CD14-positive monocyte (primary cell): ENCODE data around the gene AJUBA. TPM values are rescaled to one million over a fixed set of nuclear protein-coding genes. Genes with fewer than 3 reads are reported as not detected.

Source experiments
- DNase-seq, 3 donors: peaks; one replicate each; pipeline ENCODE4 v3.0.0-alpha.2; 2011 to 2022
- H2AFZ ChIP-seq: 2 replicates; pipeline ENCODE4 v1.6.0; 2012; ENCODE audit warnings: mild to moderate bottlenecking, low read depth, low read length, inconsistent platforms; ENCODE audit not compliant: insufficient read depth, poor library complexity, severe bottlenecking
- H3K27ac ChIP-seq, 2 donors: 1 replicate in 1 of 2; 2 replicates in 1 of 2; pipeline ENCODE4 v1.5.1; 2012 to 2013; ENCODE audit warnings: low read length in 2 of 2, control low read depth in 1 of 2, inconsistent platforms in 1 of 2, low read depth in 1 of 2, mild to moderate bottlenecking in 1 of 2
- H3K27me3 ChIP-seq, 2 donors: one replicate each; pipeline versions ENCODE4 v1.6.0 to v1.6.1; 2011 to 2013; ENCODE audit warnings: low read length in 2 of 2; ENCODE audit not compliant: control insufficient read depth in 2 of 2, insufficient read depth in 2 of 2
- H3K36me3 ChIP-seq, 2 donors: replicated peaks in 1 of 2; 1 replicate in 1 of 2; 2 replicates in 1 of 2; pipeline versions ENCODE4 v1.5.1 to v1.6.1; 2012 to 2013; ENCODE audit warnings: low read length in 2 of 2, control low read depth in 1 of 2, inconsistent platforms in 1 of 2, mild to moderate bottlenecking in 1 of 2; ENCODE audit not compliant: insufficient read depth in 2 of 2, control insufficient read depth in 1 of 2
- H3K4me1 ChIP-seq, 2 donors: 1 replicate in 1 of 2; 2 replicates in 1 of 2; pipeline versions ENCODE4 v1.5.1 to v1.6.1; 2012 to 2013; ENCODE audit warnings: low read length in 2 of 2, control low read depth in 1 of 2, inconsistent platforms in 1 of 2, mild to moderate bottlenecking in 1 of 2, moderate library complexity in 1 of 2; ENCODE audit not compliant: insufficient read depth in 2 of 2, control insufficient read depth in 1 of 2
- H3K4me2 ChIP-seq: replicated peaks from 2 replicates; pipeline ENCODE3; 2012; ENCODE audit warnings: low read length, moderate library complexity, mild to moderate bottlenecking; ENCODE audit not compliant: poor library complexity, severe bottlenecking; ENCODE audit errors: extremely low read depth
- H3K4me3 ChIP-seq, 3 experiments: fragments of 200-600 bp in 1 of 3; sonication (generic) in 1 of 3; replicated peaks in 1 of 3; 1 replicate in 2 of 3; 2 replicates in 1 of 3; pipeline ENCODE4 v1.5.1; 2011 to 2013; ENCODE audit warnings: low read length in 3 of 3, mild to moderate bottlenecking in 3 of 3, control low read depth in 2 of 3, low read depth in 2 of 3, inconsistent platforms in 1 of 3, moderate library complexity in 1 of 3
- H3K79me2 ChIP-seq: 2 replicates; pipeline ENCODE4 v1.6.0; 2012; ENCODE audit warnings: mild to moderate bottlenecking, control low read depth, inconsistent platforms, low read length, moderate library complexity; ENCODE audit not compliant: insufficient read depth
- H3K9ac ChIP-seq: 2 replicates; pipeline ENCODE4 v1.6.0; 2017; ENCODE audit warnings: low read length, mild to moderate bottlenecking; ENCODE audit not compliant: insufficient read depth, poor library complexity, severe bottlenecking
- H3K9me3 ChIP-seq, 2 donors: replicated peaks in 1 of 2; 1 replicate in 1 of 2; 2 replicates in 1 of 2; pipeline versions ENCODE4 v1.5.1 to v1.6.1; 2012 to 2013; ENCODE audit warnings: low read length in 2 of 2, control low read depth in 1 of 2; ENCODE audit not compliant: control insufficient read depth in 1 of 2, insufficient read depth in 1 of 2
- H4K20me1 ChIP-seq: 2 replicates; pipeline ENCODE4 v1.6.0; 2012; ENCODE audit warnings: mild to moderate bottlenecking, low read length, control low read depth, moderate library complexity; ENCODE audit not compliant: insufficient read depth
- H3K27ac Mint-ChIP-seq, 7 donors: one replicate each; pipeline ENCODE4 v1.8.0; 2020; ENCODE audit warnings: mild to moderate bottlenecking in 7 of 7, mixed read lengths in 7 of 7, moderate library complexity in 6 of 7, inconsistent platforms in 2 of 7
- H3K27me3 Mint-ChIP-seq, 3 donors: one replicate each; pipeline ENCODE4 v1.8.0; 2021 to 2022; ENCODE audit warnings: low read depth in 3 of 3, mild to moderate bottlenecking in 3 of 3, mixed read lengths in 3 of 3, moderate library complexity in 3 of 3, inconsistent platforms in 1 of 3
- H3K36me3 Mint-ChIP-seq, 2 donors: one replicate each; pipeline ENCODE4 v1.8.0; 2020; ENCODE audit warnings: mixed read lengths in 2 of 2, inconsistent platforms in 1 of 2, mild to moderate bottlenecking in 1 of 2
- H3K4me1 Mint-ChIP-seq: one replicate; pipeline ENCODE4 v1.8.0; 2020; ENCODE audit warnings: mild to moderate bottlenecking, mixed read lengths
- H3K4me3 Mint-ChIP-seq, 2 donors: one replicate each; pipeline ENCODE4 v1.8.0; 2020; ENCODE audit warnings: mild to moderate bottlenecking in 2 of 2, mixed read lengths in 2 of 2, moderate library complexity in 1 of 2
- H3K9me3 Mint-ChIP-seq, 7 donors: one replicate each; pipeline ENCODE4 v1.8.0; 2020 to 2022; ENCODE audit warnings: mixed read lengths in 7 of 7, mild to moderate bottlenecking in 6 of 7, moderate library complexity in 6 of 7, inconsistent platforms in 2 of 7
- WGBS: methylation state at CpG from one replicate; pipeline ENCODE4 v1.1.5; 2013; ENCODE audit warnings: missing lambda C conversion rate; ENCODE audit not compliant: insufficient coverage; 5-methylcytosine and 5-hydroxymethylcytosine counted together
- intact Hi-C, 2 donors: fragments of 100-400 bp; cut with micrococcal nuclease; formaldehyde crosslinking; loops; one replicate each; pipeline versions ENCODE4 v1.15.0 to v1.15.1; 2023
- polyA plus RNA-seq, 3 donors: library from polyadenylated mRNA; depleted of rRNA in 1 of 3; unstranded in 2 of 3; stranded (reverse) in 1 of 3; fragments of 300-500 nt in 2 of 3; fragments of >200 nt in 1 of 3; fragmentation: Illumina TruSeq in 2 of 3; gene quantifications; 1 replicate in 2 of 3; 2 replicates in 1 of 3; pipeline ENCODE4 v1.2.3, GENCODE V29; 2012 to 2021
- TF ChIP-seq, protein P1 (sequence below): fragments of 200-600 bp; IDR thresholded peaks from one replicate; pipeline ENCODE4 v1.8.0; 2022; ENCODE audit warnings: antibody characterized with exemption, mild to moderate bottlenecking

AJUBA gene
- polyA plus RNA-seq, 3 donors, result 0.04 TPM; not detected in 2

DNA sequence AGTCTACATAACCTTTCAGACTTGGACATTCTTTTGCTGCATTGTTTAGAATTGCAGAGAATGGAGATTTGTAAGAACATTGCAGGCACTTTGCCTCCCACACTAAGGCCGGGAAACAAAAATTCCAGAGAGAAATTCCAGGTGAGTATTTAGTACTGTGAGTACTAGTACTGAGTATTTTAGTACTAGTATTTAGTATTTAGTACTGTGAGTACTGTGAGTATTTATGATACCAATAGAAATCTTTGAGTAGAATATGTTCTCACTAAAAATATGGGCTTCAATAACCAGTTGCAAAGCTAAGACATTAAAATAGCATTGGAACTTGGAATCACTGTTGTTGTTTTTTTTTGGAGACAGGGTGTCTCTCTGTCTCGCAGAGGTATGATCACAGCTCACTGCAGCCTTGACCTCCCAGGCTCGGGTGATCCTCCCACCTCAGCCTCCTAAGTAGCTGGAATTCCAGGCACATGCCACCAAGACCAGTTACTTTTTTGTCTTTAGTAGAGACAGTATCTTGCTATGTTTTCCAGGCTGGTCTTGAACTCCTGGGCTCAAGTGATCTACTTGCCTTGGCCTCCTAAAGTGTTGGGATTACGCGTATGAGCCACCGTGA, 20.2 kb downstream of the AJUBA start:
- H3K27ac Mint-ChIP-seq, result no peak overlapping the region
- H3K27me3 Mint-ChIP-seq, result peaks cover 0 to 3% (median 0%) of the 10 kb centered on the region in 3 donors
- no peaks in the 10 kb centered on the region for H3K9me3 ChIP-seq
- H3K4me1 ChIP-seq, result peaks cover 6 to 7% of the 10 kb centered on the region in 2 donors
- H3K79me2 ChIP-seq, result no peaks in the 10 kb centered on the region
- H3K27me3 ChIP-seq, result no peaks in the 10 kb centered on the region
- intact Hi-C loops, result no loop called here
- no peak overlapping the region for H3K4me3 ChIP-seq
- no peaks in the 10 kb centered on the region for H4K20me1 ChIP-seq
- WGBS, result 100% methylated on average over 1 of the region's 6 CpGs
- no peak overlapping the region for H3K9ac ChIP-seq
- no peak for DNase-seq
- peaks cover 5% of the 10 kb centered on the region for H3K4me1 Mint-ChIP-seq
- no peak overlapping the region for H3K4me2 ChIP-seq
- TF ChIP-seq, protein P1, sequence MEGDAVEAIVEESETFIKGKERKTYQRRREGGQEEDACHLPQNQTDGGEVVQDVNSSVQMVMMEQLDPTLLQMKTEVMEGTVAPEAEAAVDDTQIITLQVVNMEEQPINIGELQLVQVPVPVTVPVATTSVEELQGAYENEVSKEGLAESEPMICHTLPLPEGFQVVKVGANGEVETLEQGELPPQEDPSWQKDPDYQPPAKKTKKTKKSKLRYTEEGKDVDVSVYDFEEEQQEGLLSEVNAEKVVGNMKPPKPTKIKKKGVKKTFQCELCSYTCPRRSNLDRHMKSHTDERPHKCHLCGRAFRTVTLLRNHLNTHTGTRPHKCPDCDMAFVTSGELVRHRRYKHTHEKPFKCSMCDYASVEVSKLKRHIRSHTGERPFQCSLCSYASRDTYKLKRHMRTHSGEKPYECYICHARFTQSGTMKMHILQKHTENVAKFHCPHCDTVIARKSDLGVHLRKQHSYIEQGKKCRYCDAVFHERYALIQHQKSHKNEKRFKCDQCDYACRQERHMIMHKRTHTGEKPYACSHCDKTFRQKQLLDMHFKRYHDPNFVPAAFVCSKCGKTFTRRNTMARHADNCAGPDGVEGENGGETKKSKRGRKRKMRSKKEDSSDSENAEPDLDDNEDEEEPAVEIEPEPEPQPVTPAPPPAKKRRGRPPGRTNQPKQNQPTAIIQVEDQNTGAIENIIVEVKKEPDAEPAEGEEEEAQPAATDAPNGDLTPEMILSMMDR, result no peak
- H3K27ac ChIP-seq, result no peak overlapping the region
- no peak overlapping the region for H3K4me3 Mint-ChIP-seq
- H3K36me3 Mint-ChIP-seq, result no peaks in the 10 kb centered on the region
- H2AFZ ChIP-seq, result peak overlapping the region; percentile 17
- no peaks in the 10 kb centered on the region for H3K36me3 ChIP-seq
- peaks cover 0 to 4% (median 0%) of the 10 kb centered on the region in 7 donors for H3K9me3 Mint-ChIP-seq

DNA sequence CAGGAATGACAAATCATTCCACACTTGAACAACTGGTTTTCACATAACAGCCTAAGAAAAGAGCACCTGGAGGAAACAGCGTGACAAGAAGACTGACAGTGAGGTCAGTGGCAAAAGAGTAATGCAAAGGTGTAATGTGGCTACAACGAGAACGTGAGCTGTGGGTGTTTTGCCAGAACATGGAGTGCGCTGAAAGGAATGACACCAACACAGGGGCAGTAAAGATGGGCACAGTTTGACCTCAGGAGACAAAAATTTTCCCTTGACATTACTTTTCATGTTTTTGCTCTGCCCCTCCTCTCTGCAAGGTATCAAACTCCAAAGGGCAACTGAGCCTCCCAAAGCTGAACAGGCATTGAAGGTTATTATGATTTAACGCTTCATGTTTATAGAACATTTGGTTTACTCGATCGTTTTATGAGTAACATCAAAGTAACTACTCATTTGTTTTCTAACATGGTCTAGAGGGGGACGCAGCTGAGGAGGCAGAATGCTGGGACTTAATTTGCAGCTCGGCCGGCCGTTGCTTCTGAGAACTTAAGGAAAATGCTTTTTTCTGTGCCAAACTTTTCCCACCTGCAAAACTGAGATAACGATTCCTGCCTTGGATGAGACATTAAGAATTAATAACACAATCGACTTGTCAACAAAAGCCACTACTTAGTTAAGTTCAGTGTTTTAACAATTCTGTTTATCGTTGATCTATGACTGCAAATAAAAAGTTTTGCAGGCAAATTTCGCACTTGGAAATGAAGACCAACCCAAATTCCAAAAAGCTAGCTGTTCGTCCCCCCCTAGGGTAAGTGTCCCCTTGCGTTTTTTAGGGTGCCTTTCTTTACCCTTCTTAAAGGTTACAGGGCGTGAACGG, 26.4 kb downstream of the AJUBA start:
- H3K4me1 ChIP-seq, result peaks cover 36 to 49% of the 10 kb centered on the region in 2 donors
- Mint-ChIP-seq H3K4me3 (peak overlapping the region; percentile 86 to 92), H3K27me3 (no peaks in the 10 kb centered on the region), H3K4me1 (peaks cover 43% of the 10 kb centered on the region), H3K36me3 (peaks cover 8 to 21% of the 10 kb centered on the region in 2 donors), H3K27ac (peak overlapping the region; percentile 91 to 97 (median 95)), H3K9me3 (peaks cover 0 to 4% (median 0%) of the 10 kb centered on the region in 7 donors)
- intact Hi-C loops, result no loop called here
- TF ChIP-seq, protein P1, result no peak
- H3K9me3 ChIP-seq, result no peaks in the 10 kb centered on the region
- 32% methylated on average over 9 of the region's 19 CpGs for WGBS
- H3K4me2 ChIP-seq, result peak overlapping the region; percentile 93
- no peaks in the 10 kb centered on the region for H4K20me1 ChIP-seq
- H3K9ac ChIP-seq, result peak overlapping the region; percentile 92
- peak overlapping the region; percentile 65 to 89 (median 85) for H3K4me3 ChIP-seq
- H3K27ac ChIP-seq, result peak overlapping the region; percentile 92 to 95
- no peaks in the 10 kb centered on the region for H3K27me3 ChIP-seq
- peak overlapping the region; percentile 91 for H2AFZ ChIP-seq
- DNase-seq, result no peak
- peaks cover 34% of the 10 kb centered on the region for H3K79me2 ChIP-seq
- peaks cover 3 to 8% of the 10 kb centered on the region in 2 donors for H3K36me3 ChIP-seq
